ENCODE data around the gene PDE9A.

PDE9A gene

GRCh38 chr21:42767561-42767835 lies 114.1 kb downstream of the PDE9A start:
- Mint-ChIP-seq H3K27me3 (ENCODE audit: low read depth) (no peaks in the 10 kb centered on the region), H3K4me3 (no peak overlapping the region), H3K27ac (no peak overlapping the region), H3K4me1 (ENCODE audit: low read depth) (no peaks in the 10 kb centered on the region), H3K9me3 (no peaks in the 10 kb centered on the region), H3K36me3 (ENCODE audit: low read depth) (peaks cover 17% of the 10 kb centered on the region)
- DNase-seq (ENCODE audit: low spot score): no peak

DNA sequence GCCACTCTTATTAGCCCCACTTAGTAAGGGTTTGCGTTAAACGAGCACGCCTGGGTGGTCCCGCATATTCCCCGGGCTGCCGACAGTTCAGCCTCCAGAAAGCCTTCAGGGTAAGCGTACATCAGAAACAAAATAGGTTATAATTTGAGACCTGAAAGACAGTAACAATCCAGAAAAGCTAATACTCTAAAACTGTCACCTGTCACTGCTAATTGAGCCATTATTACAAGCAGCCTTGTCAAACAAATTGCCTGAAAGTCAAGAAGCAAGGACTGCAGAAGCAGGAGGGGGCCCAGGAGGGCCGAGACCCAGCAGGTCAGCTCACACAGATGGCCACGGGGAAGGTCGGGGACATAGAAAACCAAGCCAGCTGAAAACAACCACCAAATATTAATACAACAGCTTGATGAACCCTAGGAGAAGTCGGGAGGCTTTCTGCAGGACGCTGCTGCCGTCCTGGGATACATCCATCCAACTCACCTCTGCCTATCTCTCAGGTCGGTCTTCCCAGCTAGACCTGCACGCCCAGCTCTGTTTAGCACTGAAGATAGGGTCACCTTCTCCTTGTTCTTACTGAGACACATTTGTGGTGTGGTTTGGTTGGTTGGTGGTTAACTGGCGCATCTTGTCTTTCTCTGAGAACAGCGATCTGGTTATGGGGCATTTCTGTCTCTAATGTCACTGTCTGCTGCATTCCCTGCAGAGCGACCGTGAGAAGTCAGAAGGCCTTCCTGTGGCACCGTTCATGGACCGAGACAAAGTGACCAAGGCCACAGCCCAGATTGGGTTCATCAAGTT lies 115.1 kb downstream of the PDE9A start:
- Mint-ChIP-seq H3K9me3 (no peaks in the 10 kb centered on the region), H3K27ac (no peak overlapping the region), H3K36me3 (ENCODE audit: low read depth) (peaks cover 17% of the 10 kb centered on the region), H3K27me3 (ENCODE audit: low read depth) (no peaks in the 10 kb centered on the region), H3K4me3 (no peak overlapping the region), H3K4me1 (ENCODE audit: low read depth) (no peaks in the 10 kb centered on the region)
- DNase-seq (ENCODE audit: low spot score): no peak

GRCh38 chr21:42769183-42769819 lies 115.9 kb downstream of the PDE9A start:
- Mint-ChIP-seq H3K4me3 (no peak overlapping the region), H3K27ac (no peak overlapping the region), H3K36me3 (ENCODE audit: low read depth) (peaks cover 17% of the 10 kb centered on the region), H3K9me3 (no peaks in the 10 kb centered on the region), H3K27me3 (ENCODE audit: low read depth) (no peaks in the 10 kb centered on the region), H3K4me1 (ENCODE audit: low read depth) (no peaks in the 10 kb centered on the region)
- DNase-seq (ENCODE audit: low spot score): no peak

GRCh38 chr21:42769820-42770716 lies 116.6 kb downstream of the PDE9A start:
- Mint-ChIP-seq H3K27ac (no peak overlapping the region), H3K36me3 (ENCODE audit: low read depth) (peaks cover 15% of the 10 kb centered on the region), H3K9me3 (no peaks in the 10 kb centered on the region), H3K4me3 (no peak overlapping the region), H3K4me1 (ENCODE audit: low read depth) (no peaks in the 10 kb centered on the region), H3K27me3 (ENCODE audit: low read depth) (no peaks in the 10 kb centered on the region)
- DNase-seq (ENCODE audit: low spot score): no peak

GRCh38 chr21:42770717-42771502 lies 117.5 kb downstream of the PDE9A start:
- Mint-ChIP-seq H3K27me3 (ENCODE audit: low read depth) (no peaks in the 10 kb centered on the region), H3K9me3 (no peaks in the 10 kb centered on the region), H3K4me3 (no peak overlapping the region), H3K36me3 (ENCODE audit: low read depth) (peaks cover 18% of the 10 kb centered on the region), H3K4me1 (ENCODE audit: low read depth) (no peaks in the 10 kb centered on the region), H3K27ac (no peak overlapping the region)
- no peak for DNase-seq (ENCODE audit: low spot score)

GRCh38 chr21:42771503-42771805 lies 118.0 kb downstream of the PDE9A start:
- peaks cover 18% of the 10 kb centered on the region for H3K36me3 Mint-ChIP-seq (ENCODE audit: low read depth)

GRCh38 chr21:42775123-42775522 lies 121.7 kb downstream of the PDE9A start:
- no peak overlapping the region for H3K4me3 Mint-ChIP-seq
- H3K36me3 Mint-ChIP-seq (ENCODE audit: low read depth): peaks cover 7% of the 10 kb centered on the region
- H3K4me1 Mint-ChIP-seq (ENCODE audit: low read depth): no peaks in the 10 kb centered on the region
- no peak overlapping the region for H3K27ac Mint-ChIP-seq
- DNase-seq (ENCODE audit: low spot score): no peak
- H3K27me3 Mint-ChIP-seq (ENCODE audit: low read depth): peaks cover 7% of the 10 kb centered on the region
- H3K9me3 Mint-ChIP-seq: no peaks in the 10 kb centered on the region

More at GRCh38 chr21:42771503-42771805, 118.0 kb downstream of the PDE9A start:
- H3K4me1 Mint-ChIP-seq (ENCODE audit: low read depth): no peaks in the 10 kb centered on the region
- no peaks in the 10 kb centered on the region for H3K9me3 Mint-ChIP-seq
- no peak overlapping the region for H3K4me3 Mint-ChIP-seq
- DNase-seq (ENCODE audit: low spot score): no peak
- no peak overlapping the region for H3K27ac Mint-ChIP-seq
- no peaks in the 10 kb centered on the region for H3K27me3 Mint-ChIP-seq (ENCODE audit: low read depth)

DNA sequence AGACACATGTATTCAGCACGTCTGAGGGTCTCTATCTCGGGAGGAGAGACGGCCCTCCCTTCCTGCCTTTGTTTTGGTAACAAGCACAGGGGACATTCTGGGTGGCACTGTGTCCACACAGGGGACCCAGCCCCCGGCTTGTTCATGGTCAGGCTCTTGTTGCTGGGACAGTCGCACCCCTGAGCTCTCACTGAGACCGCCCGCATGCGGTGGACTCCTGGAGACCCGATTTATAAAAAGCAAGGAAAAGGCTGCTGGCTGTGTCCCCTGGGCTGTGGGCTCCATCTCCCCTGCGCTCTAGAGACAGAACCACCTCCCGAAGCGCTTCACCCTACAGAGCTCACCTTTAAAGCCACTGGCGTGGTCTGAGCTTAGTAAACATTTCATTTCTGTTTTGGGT lies 122.5 kb downstream of the PDE9A start:
- no peak for DNase-seq (ENCODE audit: low spot score)
- H3K27me3 Mint-ChIP-seq (ENCODE audit: low read depth): peaks cover 15% of the 10 kb centered on the region
- no peak overlapping the region for H3K27ac Mint-ChIP-seq
- no peaks in the 10 kb centered on the region for H3K9me3 Mint-ChIP-seq
- H3K4me1 Mint-ChIP-seq (ENCODE audit: low read depth): peaks cover 3% of the 10 kb centered on the region
- H3K36me3 Mint-ChIP-seq (ENCODE audit: low read depth): peaks cover 7% of the 10 kb centered on the region
- H3K4me3 Mint-ChIP-seq: no peak overlapping the region

DNA sequence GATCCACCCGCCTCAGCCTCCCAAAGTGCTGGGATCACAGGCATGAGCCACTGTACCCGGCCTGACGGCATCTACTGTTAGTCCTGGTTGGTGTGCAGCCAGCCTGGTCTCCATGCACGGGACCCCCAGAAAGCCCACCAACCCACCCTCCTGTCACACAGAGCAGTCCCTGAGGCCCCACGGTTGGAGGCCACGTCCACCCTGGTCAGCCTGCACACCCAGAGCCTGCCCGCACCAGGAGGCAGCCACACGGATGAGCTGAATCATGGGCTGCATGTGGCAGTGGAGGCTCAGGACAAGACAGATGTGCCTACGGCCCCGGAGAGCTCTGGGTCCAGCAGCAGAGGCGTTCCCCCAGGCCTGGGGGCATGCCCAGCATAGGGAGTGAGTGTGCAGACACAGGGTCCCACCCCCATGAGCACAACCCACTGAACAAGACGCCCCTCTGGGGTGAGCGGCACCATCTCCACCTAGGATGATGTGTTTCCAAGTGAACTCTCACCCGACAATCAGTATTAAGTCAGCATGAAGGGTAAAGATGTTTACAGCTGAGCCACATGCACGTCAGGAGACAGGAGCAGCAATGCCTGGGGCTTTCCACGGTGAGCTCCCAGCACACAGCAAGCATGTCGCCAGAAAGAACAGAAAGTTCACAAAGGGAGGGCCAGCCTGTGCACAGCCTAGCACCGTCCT lies 123.8 kb downstream of the PDE9A start:
- Mint-ChIP-seq H3K4me3 (no peak overlapping the region), H3K4me1 (ENCODE audit: low read depth) (peaks cover 14% of the 10 kb centered on the region), H3K27me3 (ENCODE audit: low read depth) (peaks cover 26% of the 10 kb centered on the region), H3K27ac (no peak overlapping the region), H3K36me3 (ENCODE audit: low read depth) (peaks cover 5% of the 10 kb centered on the region), H3K9me3 (no peaks in the 10 kb centered on the region)
- no peak for DNase-seq (ENCODE audit: low spot score)

DNA sequence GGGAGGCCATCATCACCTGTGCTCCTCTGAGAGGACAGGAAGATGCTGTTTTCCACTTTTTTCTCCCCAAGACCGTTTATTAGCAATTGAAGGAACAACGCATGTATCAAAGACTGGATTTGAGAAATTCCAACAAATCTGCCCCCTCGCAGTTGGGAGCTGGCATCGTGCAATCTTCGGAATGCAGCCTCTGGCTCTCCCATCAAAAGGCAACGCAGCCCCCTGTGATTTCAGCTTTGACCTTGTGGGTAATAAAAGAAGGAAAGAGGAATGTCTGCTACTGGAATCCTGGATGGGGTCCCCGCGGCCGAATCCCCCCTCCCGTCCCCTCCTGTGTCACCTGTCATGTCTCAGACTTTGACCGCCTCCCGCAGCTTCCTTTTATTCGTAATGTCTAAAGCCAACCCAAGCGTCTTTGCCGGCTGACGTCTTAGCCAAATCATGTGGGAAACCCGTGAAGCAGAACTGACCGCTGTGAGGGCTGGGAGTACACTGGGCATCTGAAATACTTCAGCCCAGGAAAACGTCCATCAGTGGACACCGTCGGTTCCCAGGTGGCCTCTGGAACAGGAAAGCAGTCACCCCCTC lies 124.4 kb downstream of the PDE9A start:
- Mint-ChIP-seq H3K4me3 (no peak overlapping the region), H3K36me3 (ENCODE audit: low read depth) (peaks cover 3% of the 10 kb centered on the region), H3K9me3 (no peaks in the 10 kb centered on the region), H3K4me1 (ENCODE audit: low read depth) (peaks cover 21% of the 10 kb centered on the region), H3K27ac (no peak overlapping the region), H3K27me3 (ENCODE audit: low read depth) (peaks cover 32% of the 10 kb centered on the region)
- DNase-seq (ENCODE audit: low spot score): no peak

DNA sequence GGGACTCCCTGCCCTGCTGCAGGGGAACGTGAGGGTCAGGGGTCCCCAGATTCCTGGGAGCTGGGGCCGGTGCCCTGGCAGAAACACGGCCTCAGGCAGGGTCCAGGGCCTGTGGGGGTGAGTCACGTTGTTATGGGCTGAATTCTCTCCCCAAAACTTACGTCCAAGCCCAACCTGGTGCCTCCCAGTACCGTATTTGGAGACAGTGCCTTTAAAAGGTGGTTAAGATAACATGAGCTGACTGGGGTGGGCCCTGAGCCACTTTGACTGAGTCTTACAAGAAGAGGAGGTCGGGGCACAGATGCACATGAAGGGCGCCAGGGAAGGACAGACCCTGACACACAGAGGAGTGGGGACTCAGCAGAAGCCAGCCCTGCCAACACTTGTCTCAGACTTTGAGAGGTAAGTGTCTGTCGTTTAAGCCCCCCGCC lies 126.0 kb downstream of the PDE9A start:
- Mint-ChIP-seq H3K4me3 (no peak overlapping the region), H3K9me3 (no peaks in the 10 kb centered on the region), H3K4me1 (ENCODE audit: low read depth) (peaks cover 33% of the 10 kb centered on the region), H3K27me3 (ENCODE audit: low read depth) (peaks cover 34% of the 10 kb centered on the region), H3K36me3 (ENCODE audit: low read depth) (peaks cover 3% of the 10 kb centered on the region), H3K27ac (no peak overlapping the region)
- DNase-seq (ENCODE audit: low spot score): no peak

DNA sequence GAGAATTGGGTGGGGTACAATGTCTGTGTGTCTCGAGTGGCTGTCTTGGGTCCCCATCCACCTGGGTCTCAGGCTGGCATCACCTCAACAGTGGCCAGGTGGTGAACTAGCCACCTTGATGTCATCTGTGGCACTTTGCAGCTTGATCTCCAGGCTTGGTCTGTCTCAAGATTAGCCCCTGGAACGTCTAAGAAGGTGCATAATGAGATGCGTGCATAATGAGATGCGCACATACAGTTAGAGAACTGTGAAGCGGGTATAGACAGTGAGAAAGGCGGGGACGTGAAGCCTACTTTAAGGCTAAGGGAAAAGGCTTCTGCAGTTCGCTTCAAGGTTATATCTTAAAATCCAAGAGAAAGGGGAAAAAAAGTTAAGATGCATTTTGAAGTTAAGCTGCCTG lies 127.2 kb downstream of the PDE9A start:
- Mint-ChIP-seq H3K36me3 (ENCODE audit: low read depth) (peaks cover under 1% of the 10 kb centered on the region), H3K27ac (no peak overlapping the region), H3K27me3 (ENCODE audit: low read depth) (peaks cover 34% of the 10 kb centered on the region), H3K4me3 (no peak overlapping the region), H3K4me1 (ENCODE audit: low read depth) (peaks cover 39% of the 10 kb centered on the region), H3K9me3 (no peaks in the 10 kb centered on the region)
- no peak for DNase-seq (ENCODE audit: low spot score)

Measured in T-helper 2 cell treated with Interferon-gamma antibody and Interleukin-4, amounts not matched to agents 5 μg/mL and 100 μg/mL, for 36 hours (primary cell).